ENCODE measurements around the gene IGDCC3.

Gene IGDCC3

DNA sequence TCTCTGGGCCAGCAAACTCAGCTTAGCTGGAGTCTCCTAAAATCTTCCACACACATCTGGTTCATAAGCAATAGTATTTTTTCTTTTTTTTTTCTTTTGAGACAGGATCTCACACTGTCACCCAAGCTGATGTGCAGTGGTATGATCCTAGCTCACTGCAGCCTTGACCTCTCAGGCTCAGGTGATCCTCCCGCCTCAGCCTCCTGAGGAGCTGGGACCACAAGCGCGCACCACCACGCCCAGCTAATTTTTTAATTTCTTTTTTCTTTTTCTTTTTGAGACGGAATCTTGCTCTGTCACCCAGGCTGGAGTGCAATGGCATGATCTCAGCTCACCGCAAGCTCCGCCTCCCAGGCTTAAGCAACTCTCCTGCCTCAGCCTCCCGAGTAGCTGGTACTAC lies 39.0 kb downstream of the IGDCC3 start:
- no peak for DNase-seq

DNA sequence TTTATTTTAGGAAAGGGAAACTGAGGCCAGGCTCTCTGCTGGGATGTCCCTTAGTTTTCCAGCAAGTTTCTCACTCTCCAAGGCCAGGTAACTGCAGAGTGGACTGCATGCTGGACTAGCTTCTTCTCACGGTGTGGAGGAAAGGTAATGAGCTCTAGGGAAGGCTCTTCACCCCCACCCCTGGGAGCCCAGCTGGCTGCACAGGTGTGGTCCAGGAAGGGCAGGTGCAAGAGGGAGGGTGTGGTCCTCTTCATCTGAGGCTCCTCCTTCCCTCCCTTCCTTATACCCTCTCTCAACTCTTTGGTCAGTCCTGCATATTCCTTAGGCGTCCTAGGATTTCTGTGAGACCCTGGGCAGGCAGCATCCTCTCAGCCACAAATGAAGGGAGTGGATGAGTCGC lies 39.4 kb downstream of the IGDCC3 start:
- DNase-seq, result no peak

DNA sequence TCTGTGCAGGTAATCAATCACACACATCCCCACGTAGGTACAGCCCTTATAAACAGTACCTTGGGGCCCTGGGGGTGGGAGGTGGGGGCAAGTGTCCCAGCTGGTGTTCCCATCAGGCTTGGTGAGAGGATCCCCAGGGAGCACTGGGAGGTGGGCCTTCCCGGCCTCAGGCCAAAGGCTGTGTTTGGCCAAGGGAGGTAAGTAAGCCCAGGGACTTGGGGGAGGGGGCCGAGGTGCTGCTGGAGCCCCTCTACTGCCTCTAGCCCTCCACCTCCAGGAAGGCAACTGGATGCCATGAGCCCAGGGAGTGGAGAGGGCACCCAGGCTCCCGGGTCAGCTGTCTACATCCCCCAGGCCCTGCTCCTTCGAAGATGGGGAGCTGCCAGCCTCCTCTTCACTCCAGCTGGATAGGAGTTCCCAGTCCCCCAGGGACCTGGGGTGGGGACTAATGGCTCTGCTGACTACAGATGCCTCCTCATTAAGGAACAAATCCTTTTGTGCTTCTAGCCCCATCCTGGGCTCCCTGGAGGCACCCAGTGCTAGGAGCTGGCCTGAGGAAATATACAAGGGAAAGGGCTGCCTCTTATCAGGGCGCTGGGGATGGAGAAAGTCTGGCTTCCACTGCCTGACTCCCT lies 40.2 kb downstream of the IGDCC3 start:
- no peak for DNase-seq

DNA sequence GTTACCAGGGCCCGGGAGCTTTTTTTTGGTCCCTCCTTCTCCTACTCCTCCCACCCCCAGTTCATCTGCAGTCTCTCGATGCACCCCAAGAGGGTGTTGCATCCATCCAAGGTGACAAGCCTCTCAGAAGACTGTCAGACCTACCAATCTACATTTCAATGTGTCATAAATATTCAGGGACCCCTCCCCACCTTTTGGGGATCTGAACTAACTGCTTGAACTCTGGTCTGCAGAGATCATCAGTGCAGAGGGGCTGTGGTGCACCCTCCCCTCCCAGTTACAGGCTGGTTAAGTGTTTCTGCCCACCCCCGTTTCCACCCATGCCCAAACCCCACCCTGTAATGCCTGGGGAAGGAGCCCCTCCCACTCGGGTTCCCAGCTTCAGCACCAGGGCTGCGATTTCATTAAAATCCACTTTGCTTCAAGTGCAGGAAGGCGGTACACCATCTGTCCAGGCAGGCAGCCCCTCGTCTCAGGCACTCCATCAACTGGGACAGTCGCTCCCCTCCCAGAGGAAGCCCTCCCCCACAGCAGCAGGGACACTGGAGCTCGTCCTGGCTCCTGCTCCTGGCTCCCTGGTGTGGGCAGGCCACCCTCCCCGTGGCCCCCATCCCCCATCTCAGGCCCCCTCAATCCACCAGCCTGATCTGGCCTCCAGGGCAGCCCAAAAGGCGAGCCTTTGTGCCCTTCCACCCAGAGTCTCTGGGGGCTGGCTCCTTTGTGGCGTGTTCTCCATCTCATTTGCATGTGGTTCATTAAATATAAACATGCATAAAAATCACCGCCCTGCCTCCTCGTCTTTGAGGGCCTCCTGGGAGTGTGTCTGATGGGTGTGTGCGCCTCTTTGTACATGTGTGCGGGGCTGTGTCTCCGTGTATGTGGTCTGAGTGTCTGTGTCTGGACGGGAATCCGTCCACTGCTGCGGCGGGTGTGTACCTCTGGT lies 41.0 kb downstream of the IGDCC3 start:
- no peak for DNase-seq

DNA sequence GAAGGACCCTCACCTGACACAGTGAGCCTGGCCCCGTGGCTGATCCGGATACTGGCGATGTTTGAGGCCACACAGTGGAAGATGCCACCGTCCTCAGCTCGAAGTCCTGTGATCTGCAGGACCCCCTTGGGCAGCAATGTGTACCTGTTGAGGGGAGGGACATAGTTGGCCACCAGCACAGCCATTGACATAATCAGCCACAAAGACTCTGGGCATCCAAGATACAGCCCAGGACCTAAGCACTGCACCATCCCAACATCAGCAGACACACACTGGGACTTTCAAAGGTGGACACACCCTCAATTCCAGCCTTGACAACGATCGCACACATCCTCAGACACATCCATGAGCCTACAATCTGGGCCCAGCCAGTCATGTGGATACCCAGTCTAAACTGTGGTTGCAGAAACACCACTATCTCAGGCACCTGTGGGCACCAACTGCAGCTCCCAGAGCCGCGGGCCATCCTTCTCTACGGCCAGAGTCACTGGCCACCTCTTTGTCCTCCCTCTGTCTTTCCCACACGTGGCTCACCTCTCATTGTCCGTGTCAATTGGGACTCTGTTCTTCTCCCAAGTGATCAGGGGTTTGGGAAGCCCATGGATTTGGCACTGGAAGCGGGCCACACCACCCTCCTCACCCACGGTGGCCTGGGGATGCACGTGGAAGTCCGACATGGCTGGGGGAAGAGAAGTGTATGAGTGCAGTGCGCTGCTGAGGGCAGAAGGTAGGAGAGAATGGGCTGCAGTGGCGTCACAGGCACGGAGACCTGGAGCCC lies 42.3 kb downstream of the IGDCC3 start:
- DNase-seq, result no peak

DNA sequence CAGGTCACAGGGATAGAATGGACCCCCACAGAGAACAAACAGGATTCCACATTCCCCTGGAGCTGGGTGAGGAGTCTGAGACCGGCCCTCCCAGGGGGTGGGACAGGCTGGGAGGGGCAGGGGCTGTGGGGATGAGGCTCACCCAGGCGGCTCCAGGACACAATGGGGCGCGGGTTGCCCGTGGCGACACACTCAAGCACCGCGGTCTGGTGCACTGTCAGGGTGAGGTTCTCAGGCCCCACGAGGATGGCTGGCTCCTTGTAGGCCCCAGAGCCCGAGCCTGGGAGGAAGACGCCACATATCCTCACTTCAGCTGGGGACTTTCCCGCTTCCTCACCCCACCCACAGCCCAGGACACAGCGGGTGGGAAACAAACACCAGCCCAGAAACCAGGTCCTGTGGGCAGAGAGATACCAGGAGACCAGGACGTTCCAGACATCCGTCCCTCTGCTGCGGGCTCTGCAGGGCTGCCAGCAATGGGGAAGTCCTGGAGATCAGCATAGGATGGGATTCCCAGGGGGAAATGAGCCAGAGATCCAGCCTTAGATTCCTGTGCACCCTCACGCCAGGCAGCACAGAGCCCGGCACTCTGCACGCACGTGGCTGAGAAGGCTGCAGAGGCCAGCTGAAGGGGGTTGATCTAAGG lies 43.1 kb downstream of the IGDCC3 start:
- no peak for DNase-seq

DNA sequence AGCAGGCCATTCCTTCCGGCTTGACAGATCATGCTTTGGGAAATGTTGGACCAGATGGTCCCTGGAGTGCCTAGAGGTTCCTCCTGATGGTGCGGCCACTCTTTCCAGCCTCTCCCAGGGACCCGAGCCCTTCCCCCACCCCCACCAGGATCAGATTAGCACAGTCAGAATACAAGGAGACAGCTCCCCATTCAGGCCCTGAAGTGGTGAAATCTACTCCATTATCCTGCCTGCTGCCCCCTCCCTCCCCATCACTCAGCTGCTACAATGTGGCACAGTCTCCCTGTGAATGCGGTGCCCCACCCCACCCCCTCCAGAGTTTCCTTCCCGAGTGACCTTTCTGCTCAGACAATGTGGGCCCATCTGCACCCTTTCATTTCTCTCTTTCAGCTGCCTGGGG lies 43.9 kb downstream of the IGDCC3 start:
- no peak for DNase-seq

DNA sequence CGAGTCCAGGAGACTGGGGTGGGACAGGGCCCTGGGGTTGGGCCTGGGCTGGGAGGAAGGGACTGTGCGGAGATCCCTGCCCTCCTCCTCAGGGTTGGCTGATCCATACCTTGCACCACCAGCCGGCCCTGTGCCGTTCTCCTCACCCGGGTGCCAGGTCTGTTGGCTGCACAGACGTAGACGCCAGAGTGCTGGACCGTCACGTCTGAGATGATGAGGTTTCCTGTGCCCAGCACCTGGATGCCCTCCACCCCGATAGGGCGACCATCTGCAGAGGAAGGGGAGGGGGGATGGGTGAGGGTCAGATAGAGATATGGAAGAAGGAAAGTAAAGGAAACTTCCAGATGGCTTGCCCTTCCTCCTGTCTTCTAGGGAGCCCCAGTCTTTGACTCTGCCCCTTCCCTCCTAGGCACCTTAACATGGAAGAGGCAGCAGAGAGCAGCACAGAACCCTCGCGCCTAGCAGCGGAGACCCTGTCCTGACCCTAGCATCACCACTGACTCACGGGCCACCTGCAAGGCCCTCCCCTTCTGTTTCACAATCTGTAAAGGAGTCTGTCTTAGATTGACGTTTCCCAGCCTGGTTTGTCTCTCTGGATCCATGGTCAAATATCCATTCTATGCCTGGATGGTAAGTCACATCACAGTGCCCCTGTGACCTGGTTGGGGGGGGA lies 44.5 kb downstream of the IGDCC3 start:
- no peak for DNase-seq

DNA sequence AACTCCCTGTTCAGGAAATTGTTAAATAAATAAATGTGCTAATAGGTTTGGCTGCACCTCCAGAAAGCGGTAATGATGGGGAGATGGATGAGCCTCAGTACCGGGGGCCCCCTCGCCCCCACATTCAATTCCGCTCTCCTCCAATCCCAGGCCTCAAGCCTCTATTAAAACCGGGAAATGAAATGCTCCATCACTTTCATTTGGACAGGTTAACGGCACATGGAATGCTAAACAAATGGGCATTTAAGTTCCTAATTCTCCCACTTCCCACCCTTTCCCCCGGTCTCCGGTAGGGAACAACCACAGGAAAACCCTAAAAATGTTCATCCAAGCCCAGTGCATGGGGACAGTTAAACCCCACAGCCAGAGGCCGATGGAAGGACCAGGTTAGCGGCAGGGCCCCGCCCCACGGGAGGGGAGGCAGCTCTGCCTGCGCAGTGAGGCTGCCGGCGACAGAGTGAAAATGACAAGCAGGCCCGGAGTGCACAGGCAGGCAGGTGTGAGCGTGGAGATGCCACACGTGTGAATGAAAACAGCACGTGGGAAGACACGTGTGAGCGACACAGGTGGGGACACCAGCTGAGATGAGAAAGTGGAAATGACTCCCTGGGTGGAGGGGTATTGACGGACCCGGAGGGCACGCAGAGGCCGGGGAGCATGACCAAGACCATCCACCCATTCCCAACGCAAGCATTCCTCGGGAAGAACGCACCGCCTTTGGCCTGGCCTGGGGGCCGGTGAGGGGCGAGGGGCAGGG lies 45.2 kb downstream of the IGDCC3 start:
- DNase-seq, result no peak

DNA sequence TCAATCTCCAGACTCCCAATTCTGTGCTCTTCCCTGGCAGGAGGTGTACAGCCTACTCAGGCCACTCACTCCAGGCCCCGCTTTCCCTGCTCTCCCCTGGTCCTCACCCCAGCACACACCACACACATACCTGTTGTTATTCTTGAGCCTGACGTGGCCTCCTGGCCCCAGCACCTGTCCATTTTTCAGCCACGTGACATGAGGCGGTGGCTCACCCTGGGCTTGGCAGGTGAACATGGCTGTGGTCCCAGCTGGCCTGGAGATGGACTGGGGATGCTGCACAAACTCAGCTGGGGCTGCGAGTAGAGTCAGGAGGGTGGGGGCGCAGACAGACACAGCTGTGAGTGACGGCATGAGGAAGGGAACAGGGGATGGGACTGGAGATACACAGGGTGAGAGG lies 46.0 kb downstream of the IGDCC3 start:
- DNase-seq, result no peak

DNA sequence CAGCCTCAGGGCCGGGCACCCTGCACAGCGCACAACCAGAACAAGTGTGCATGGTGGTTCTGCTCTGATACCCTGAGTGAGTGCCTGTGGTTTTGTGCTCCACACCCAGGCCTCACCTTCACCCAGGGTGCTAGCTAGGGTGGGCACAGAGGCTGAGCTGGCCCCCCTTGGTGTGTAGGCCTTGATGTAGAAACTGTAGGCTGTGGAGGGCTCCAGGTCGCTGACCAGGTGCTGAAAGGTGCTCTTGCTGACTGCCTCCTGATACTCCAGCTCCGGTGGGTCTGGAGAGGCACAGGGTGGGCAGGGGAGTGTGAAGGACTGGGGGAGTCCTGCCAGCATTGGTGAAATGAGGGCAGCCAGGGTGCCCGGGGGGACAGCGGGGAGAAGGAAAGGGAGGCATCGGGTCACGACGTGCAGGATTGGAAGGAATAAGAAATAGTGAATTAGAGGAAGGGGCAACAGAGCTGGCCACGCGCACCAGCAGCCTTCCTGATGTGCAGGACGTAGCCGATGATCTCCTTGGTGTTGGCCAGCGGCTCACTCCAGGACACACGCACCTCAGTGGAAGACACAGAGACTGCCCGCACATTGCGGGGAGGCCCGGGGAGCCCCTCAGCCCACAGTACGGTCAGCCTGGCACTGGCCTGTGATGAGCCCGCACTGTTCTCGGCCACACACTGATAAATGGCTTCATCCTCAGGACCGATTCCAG lies 46.7 kb downstream of the IGDCC3 start:
- DNase-seq, result no peak

DNA sequence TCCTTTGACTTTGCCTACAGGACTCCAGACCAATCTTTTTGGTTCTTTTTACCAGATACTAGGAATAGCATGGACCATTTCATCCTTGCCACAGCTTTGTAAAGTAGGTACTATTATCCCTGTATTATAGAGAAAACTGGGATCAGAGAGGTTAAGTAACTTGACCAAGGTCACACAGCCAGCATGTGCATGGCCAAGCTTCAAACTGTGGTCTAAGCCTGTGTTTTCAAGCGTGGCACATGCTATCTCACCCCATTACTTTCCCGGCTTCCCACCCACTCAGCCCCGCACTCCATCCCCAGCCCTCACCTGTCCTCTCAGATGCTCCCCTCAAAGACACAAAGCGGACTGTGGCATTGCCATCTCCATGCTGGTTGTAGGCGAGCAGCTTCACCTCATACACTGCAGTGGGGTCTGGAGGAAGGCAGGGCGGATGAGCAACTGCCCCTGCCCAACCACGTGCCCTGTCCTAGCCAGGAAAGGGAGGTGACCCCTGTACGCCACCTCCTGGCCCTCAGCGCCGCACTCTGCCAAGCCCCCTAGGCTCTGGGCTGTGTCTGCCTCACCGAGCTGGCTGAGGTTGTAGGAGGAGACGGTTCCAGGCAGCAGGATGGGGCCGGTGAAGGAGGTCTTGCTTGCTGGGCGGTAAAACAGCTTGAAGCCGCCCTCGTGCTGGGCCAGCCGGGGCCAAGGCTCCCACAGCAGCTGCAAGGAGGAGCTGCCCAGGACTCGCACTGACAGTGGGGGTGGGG lies 47.6 kb downstream of the IGDCC3 start:
- no peak for DNase-seq

DNA sequence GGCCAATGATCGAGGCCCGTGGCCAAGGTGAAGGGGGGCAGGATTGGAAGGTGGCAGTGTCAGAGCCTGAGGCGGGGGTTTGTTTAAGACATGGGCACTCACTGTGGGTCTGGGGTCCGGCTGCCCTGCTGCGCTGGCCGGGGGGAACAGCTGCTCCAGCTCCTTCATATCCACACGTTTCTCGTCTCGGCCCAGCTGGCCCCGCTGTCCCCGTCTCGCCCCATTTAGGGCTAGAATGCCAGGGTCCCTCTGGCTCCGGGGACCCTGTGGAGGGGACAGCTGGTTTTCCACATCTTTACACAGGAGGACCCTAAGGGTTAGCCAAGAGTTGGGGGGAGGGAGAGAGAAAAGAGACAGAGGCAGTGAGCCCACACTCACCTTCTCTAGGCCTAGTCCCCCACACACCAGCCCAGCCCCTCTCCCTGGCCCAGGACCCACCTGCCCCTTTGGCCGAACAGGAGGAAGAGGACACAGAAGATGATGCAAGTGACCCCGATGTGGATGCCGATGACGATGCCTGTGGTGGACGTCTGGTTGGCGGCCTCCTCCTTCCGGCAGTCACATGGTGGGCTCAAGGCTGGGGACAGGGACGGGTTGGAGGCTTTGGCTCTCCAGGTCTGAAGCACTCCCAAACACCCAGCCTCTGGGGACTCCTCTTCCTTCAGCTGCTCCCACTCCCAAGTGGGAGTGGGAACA lies 48.4 kb downstream of the IGDCC3 start:
- DNase-seq, result no peak

DNA sequence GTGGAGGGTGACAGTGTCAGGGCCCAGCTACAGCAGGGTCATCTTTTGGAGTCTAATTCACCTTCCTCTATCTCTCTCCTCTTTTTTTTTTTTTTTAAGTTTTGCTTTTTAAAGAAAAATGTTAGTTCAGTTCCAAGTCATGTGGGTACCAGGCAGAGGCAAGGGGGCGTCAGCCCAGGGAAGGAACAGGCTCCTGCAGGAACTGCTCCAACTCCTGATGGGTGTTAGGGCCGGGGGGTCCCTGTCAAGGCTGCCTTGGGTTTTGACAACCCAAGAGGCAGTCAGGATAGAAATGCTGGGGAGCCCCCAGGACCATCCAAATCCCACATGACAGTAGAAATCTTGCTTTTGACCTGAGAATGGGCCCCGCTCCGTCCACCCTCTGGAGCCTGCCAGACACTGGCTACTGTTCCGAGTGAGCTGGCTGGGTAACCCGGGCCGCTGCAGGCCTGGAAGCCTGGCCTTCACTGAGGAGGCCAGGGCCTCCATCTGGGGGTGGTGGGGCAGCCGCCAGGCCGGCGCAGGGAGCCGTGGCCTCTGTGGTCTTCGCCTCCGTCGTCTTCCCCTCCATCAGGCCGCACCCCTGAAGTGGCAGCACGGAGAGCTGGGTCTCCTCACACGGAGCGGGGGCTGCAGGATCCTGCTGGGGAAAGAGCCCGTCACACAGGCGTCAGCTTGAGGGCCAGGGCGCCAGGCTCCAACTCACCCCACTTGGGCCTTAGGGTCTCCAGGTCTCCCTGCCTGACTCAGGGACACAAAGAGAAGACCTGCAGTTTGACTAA lies 49.1 kb downstream of the IGDCC3 start:
- no peak for DNase-seq

DNA sequence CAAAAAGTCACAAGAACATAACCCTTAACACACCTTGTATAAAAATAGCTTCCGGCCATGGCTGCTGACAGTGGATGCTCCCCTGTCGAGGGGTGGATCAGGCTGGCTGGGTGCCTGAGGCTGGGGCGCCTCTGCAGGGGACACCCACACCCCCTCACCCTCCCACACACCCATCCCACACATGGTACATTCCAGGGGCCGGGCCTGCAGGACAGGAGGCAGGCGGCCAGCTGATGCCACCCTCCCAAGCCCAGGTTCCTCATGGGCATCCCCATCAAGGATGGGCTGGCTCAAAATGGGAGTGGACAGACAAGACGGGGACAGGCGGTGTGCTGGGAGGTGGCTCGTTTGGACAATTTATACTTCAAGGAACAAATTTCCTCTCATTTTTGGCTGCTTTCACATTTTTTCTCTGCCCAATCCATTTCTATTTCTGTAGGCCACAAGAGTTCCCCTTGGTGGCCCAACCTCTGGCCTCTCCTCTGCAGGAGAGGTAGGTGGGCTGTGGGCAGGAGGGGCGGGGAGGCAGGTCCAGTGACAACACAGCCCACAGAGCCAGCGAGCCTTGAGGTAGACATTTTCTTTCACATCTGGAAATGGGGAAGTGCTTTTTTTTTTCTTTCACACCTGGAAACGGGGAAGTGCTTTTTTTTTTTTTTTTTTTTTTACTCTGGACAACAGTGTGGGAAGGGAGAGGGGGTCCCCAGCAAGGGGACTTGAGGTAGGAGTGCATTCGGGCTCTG lies 50.0 kb downstream of the IGDCC3 start:
- DNase-seq, result no peak

DNA sequence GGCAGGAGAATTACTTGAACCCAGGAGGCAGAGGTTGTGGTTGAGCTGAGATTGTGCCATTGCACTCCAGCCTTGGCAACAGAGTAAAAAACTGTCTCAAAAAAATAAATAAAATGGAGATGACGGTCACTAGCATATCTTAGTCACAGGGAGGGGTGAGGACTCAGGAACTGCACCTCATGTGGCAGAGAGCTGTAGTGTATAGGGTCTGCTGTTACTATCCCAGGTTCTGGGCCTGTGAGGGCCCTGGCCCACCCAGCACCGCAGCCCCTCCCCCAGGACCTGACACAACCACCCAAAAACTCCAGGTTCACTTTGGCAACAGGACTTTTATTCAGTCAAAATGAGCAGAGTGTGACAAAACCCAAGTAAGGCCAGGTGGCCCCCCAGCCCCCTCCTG lies 51.0 kb downstream of the IGDCC3 start:
- DNase-seq, result no peak

- DNase-seq, result no peak
These were observed 51.7 kb downstream of the IGDCC3 start for GRCh38 chr15:65326117-65326526.

- DNase-seq, result no peak
These were observed 54.7 kb downstream of the IGDCC3 start for GRCh38 chr15:65323071-65323511.

Data from GDM1 (cell line).